Right atrium auricular region (tissue), 2 donors: ENCODE measurements around the gene SEMA3B. TPM values are rescaled to one million over a fixed set of nuclear protein-coding genes. Genes with fewer than 3 reads are reported as not detected.

Experiments used
- DNase-seq: peaks from one replicate; pipeline ENCODE4 v3.0.0-alpha.2; 2019; ENCODE audit warnings: low spot score
- H3K27ac ChIP-seq, 2 donors: fragments of 200-600 bp; sonication (generic); 1 replicate in 1 of 2; 2 replicates in 1 of 2; pipeline ENCODE4 v1.5.1; 2016 to 2019
- H3K27me3 ChIP-seq, 2 donors: fragments of 200-600 bp; sonication (generic); one replicate each; pipeline versions ENCODE4 v1.5.1 to v1.6.0; 2017 to 2019
- H3K36me3 ChIP-seq: fragments of 200-600 bp; sonication (generic); one replicate; pipeline ENCODE4 v1.5.1; 2016
- H3K4me1 ChIP-seq, 2 donors: fragments of 200-600 bp; sonication (generic); one replicate each; pipeline versions ENCODE4 v1.5.1 to v1.6.0; 2017 to 2019
- H3K4me3 ChIP-seq, 2 donors: fragments of 200-600 bp; sonication (generic); 1 replicate in 1 of 2; 2 replicates in 1 of 2; pipeline ENCODE4 v1.5.1; 2017 to 2019; ENCODE audit warnings: mild to moderate bottlenecking in 1 of 2, moderate library complexity in 1 of 2
- H3K9me3 ChIP-seq, 2 donors: fragments of 200-600 bp; sonication (generic); one replicate each; pipeline ENCODE4 v1.5.1; 2019
- CTCF ChIP-seq, 2 donors: fragments of 200-600 bp; sonication (generic); IDR thresholded peaks; one replicate each; pipeline ENCODE4 v1.5.1; 2019; ENCODE audit warnings: antibody characterized with exemption in 2 of 2
- total RNA-seq, 2 donors: library from RNA; depleted of rRNA; stranded (reverse); fragments of >200 nt; gene quantifications; one replicate each; pipeline ENCODE4 v1.1.0, GENCODE V29; 2016

SEMA3B gene
- total RNA-seq, 2 donors from 2014 or later: 15.4 to 20.0 TPM

DNA sequence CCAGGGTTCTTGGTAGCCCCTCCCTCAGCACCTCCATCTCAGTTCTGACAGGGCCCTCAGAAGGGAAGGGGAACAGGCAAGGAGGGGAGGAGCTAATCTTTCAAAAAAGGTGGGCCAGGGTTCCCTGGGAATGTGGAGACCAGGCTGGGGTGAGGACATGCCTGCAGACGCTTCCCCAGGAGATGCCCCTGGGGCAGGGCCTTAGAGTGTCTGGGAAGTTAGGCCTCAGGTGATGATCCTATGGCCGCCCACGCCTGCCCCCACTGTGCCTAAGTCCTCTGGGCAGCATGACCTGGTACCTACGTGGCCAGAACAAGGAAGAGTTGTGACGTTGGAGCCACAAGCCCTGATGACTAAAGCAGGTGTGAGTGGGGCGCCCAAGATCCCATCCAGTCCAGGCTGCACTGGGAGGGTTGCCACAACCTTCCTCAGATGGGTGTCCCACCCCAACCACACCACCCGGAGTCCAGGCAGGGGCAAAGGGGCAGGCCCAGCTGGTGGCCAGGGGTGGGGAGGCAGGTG lies 3.9 kb upstream of the SEMA3B start:
- Histone ChIP-seq H3K27ac (peak overlapping the region; percentile 92 to 97), H3K4me1 (peaks cover 0 to 77% of the 10 kb centered on the region in 2 donors), H3K27me3 (no peaks in the 10 kb centered on the region), H3K4me3 (no peak overlapping the region), H3K9me3 (no peaks in the 10 kb centered on the region), H3K36me3 (no peaks in the 10 kb centered on the region)
- no peak for DNase-seq
- no peak for TF ChIP-seq CTCF (IDR thresholded peaks at IDR 0.05)

DNA sequence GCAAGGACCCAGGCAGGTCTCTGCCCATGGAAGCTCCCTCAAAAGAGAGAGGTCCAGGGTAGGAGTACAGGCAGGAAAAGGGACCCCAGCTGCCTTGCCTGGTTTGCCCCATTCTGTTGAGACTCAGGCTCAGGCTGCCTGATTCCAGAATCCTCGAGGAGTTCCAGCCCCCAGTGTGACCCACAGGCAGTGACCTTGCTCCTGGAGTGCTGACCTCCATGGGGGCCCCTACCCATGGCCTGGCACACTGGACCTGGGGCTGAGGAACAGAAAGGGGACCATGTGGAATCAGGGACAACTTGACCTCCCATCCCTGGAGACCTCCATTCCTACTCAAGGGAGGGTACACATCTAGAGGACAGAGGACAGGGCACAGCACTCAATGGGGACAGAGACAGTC lies 3.4 kb upstream of the SEMA3B start:
- DNase-seq: no peak
- Histone ChIP-seq H3K4me3 (no peak overlapping the region), H3K4me1 (peaks cover 0 to 79% of the 10 kb centered on the region in 2 donors), H3K27me3 (no peaks in the 10 kb centered on the region), H3K9me3 (no peaks in the 10 kb centered on the region), H3K36me3 (no peaks in the 10 kb centered on the region), H3K27ac (peak overlapping the region; percentile 92 to 97)
- no peak for TF ChIP-seq CTCF (IDR thresholded peaks at IDR 0.05)

DNA sequence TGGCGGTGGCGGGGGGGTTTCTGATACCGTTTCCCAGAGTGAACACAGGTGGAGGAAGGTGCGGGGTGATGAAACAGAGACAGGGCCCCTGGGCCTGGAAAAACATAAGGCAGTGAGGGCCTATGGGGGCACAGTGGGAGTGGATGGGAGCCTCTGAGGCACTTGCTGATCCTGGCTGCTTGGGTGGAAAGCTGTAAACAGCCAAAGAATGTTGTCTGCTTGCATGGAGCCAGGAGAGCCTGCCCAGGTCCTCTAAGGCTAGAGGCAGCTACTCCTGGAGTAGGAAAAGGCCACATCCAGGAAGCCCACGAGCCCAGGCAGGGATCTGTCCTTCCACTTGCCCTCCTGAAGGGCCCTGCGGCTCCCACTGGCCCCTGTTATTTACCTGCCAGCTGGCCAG lies 2.9 kb upstream of the SEMA3B start:
- peak overlapping the region in 1 of 2 donors; percentile 54 for H3K4me3 ChIP-seq
- no peak for DNase-seq
- no peak for TF ChIP-seq CTCF (IDR thresholded peaks at IDR 0.05)
- no peaks in the 10 kb centered on the region for H3K9me3 ChIP-seq
- no peaks in the 10 kb centered on the region for H3K27me3 ChIP-seq
- peak overlapping the region; percentile 92 to 97 for H3K27ac ChIP-seq
- H3K36me3 ChIP-seq: no peaks in the 10 kb centered on the region
- peaks cover 0 to 77% of the 10 kb centered on the region in 2 donors for H3K4me1 ChIP-seq

GRCh38 chr3:50266836-50267235 lies 2.1 kb upstream of the SEMA3B start:
- Histone ChIP-seq H3K4me1 (peaks cover 0 to 71% of the 10 kb centered on the region in 2 donors), H3K4me3 (peak overlapping the region; percentile 54 to 60), H3K27me3 (no peaks in the 10 kb centered on the region), H3K27ac (peak overlapping the region; percentile 92 to 97), H3K9me3 (no peaks in the 10 kb centered on the region), H3K36me3 (no peaks in the 10 kb centered on the region)
- DNase-seq: no peak
- TF ChIP-seq CTCF (IDR thresholded peaks at IDR 0.05): no peak

- DNase-seq: no peak
- H3K4me1 ChIP-seq: peaks cover 0 to 71% of the 10 kb centered on the region in 2 donors
- TF ChIP-seq CTCF (IDR thresholded peaks at IDR 0.05): no peak
- H3K27me3 ChIP-seq: no peaks in the 10 kb centered on the region
- H3K4me3 ChIP-seq: peak overlapping the region; percentile 54 to 60
- H3K27ac ChIP-seq: peak overlapping the region; percentile 92 to 97
- no peaks in the 10 kb centered on the region for H3K36me3 ChIP-seq
- H3K9me3 ChIP-seq: no peaks in the 10 kb centered on the region
Measured at GRCh38 chr3:50267280-50267913, 1.6 kb upstream of the SEMA3B start.
